Activated CD4-positive, alpha-beta T cell treated with anti-CD3 and anti-CD28 coated beads, Interleukin-2, amount 10 ng/mL, durations not matched to agents 7 days and 5 days (primary cell): ENCODE data around the gene TAF7. TPM values are rescaled to one million over a fixed set of nuclear protein-coding genes. Genes with fewer than 3 reads are reported as not detected.
"Not testable (repeated sequence)": the region's sequence is repeated elsewhere in the genome, so short reads cannot be mapped to it uniquely, and the experiment has no call there.

Experiments
- CTCF ChIA-PET: fragments of 350-600 bp; sonication (Branson Sonifier 250); formaldehyde crosslinking; loops from one replicate; lab custom pipeline; 2021; ENCODE audit warnings: antibody characterized with exemption; lab: Charles Lee
- POLR2A ChIA-PET: fragments of 350-600 bp; sonication (Branson Sonifier 250); formaldehyde crosslinking; loops from one replicate; lab custom pipeline; 2021; ENCODE audit warnings: antibody characterized with exemption; lab: Charles Lee
- DNase-seq: peaks from one replicate; pipeline ENCODE4 v3.0.0-alpha.2; 2020
- H3K27ac Mint-ChIP-seq: one replicate; pipeline ENCODE4 v1.8.0; 2021; ENCODE audit warnings: mild to moderate bottlenecking, moderate library complexity, mixed read lengths
- H3K27me3 Mint-ChIP-seq: one replicate; pipeline ENCODE4 v1.8.0; 2021; ENCODE audit warnings: mixed read lengths
- H3K36me3 Mint-ChIP-seq: one replicate; pipeline ENCODE4 v1.8.0; 2021; ENCODE audit warnings: low read depth, mixed read lengths
- H3K4me1 Mint-ChIP-seq: one replicate; pipeline ENCODE4 v1.8.0; 2021; ENCODE audit warnings: mixed read lengths
- H3K4me3 Mint-ChIP-seq: one replicate; pipeline ENCODE4 v1.8.0; 2021; ENCODE audit warnings: mild to moderate bottlenecking, moderate library complexity, mixed read lengths
- H3K9me3 Mint-ChIP-seq: one replicate; pipeline ENCODE4 v1.8.0; 2021; ENCODE audit warnings: mixed read lengths
- total RNA-seq, 2 experiments: library from RNA; stranded (reverse); gene quantifications; one replicate each; pipeline ENCODE4 v1.2.3, GENCODE V29; 2021

Gene TAF7
- total RNA-seq, 2 experiments from 2014 or later: 62.1 to 63.3 TPM

- ChIA-PET POLR2A (no interaction called here), CTCF (interaction anchor here (1.0 to 6.6 kb wide), 5 partner anchors 9 to 238 kb away, joined by 3 to 40 read pairs (median 4); partner anchors contain the start of genes PCDHGA11 and TAF7)
- Mint-ChIP-seq H3K4me1 (peaks cover 6% of the 10 kb centered on the region), H3K27ac (no peak overlapping the region), H3K9me3 (peaks cover 28% of the 10 kb centered on the region), H3K4me3 (no peak overlapping the region), H3K36me3 (peaks cover 2% of the 10 kb centered on the region), H3K27me3 (peaks cover 29% of the 10 kb centered on the region)
- DNase-seq: no peak
Observed at GRCh38 chr5:141328231-141328630, 7.6 kb upstream of the TAF7 start.

GRCh38 chr5:141326088-141326854 lies 5.7 kb upstream of the TAF7 start:
- POLR2A ChIA-PET: no interaction called here

GRCh38 chr5:141322261-141322660 lies 1.7 kb upstream of the TAF7 start:
- ChIA-PET CTCF (no interaction called here), POLR2A (no interaction called here)
- DNase-seq: no peak
- peaks cover 44% of the 10 kb centered on the region for H3K36me3 Mint-ChIP-seq
- H3K4me1 Mint-ChIP-seq: peaks cover 37% of the 10 kb centered on the region
- H3K27ac Mint-ChIP-seq: peak overlapping the region; percentile 9
- H3K9me3 Mint-ChIP-seq: peaks cover 50% of the 10 kb centered on the region
- no peak overlapping the region for H3K4me3 Mint-ChIP-seq
- H3K27me3 Mint-ChIP-seq: peaks cover 2% of the 10 kb centered on the region

More at GRCh38 chr5:141326088-141326854, 5.7 kb upstream of the TAF7 start:
- CTCF ChIA-PET: interaction anchor here (0.7 to 2.5 kb wide), 4 partner anchors 24 to 1503 kb away, joined by 3 to 8 read pairs (median 4); partner anchors contain the start of gene PCDHGB1
- peaks cover 33% of the 10 kb centered on the region for H3K9me3 Mint-ChIP-seq
- peak; percentile 70 for DNase-seq
- H3K36me3 Mint-ChIP-seq: peaks cover 9% of the 10 kb centered on the region
- H3K4me1 Mint-ChIP-seq: peaks cover 10% of the 10 kb centered on the region
- peaks cover 16% of the 10 kb centered on the region for H3K27me3 Mint-ChIP-seq
- H3K27ac Mint-ChIP-seq: no peak overlapping the region
- peak overlapping the region; percentile 79 for H3K4me3 Mint-ChIP-seq

- Mint-ChIP-seq H3K4me1 (peaks cover 30% of the 10 kb centered on the region), H3K4me3 (peak overlapping the region; percentile 89), H3K9me3 (peaks cover 53% of the 10 kb centered on the region), H3K36me3 (peaks cover 67% of the 10 kb centered on the region), H3K27ac (peak overlapping the region; percentile 98), H3K27me3 (no peaks in the 10 kb centered on the region)
- POLR2A ChIA-PET: no interaction called here
- no peak for DNase-seq
- CTCF ChIA-PET: interaction anchor here (0.6 to 4.3 kb wide), 20 partner anchors 8 to 1073 kb away, joined by 3 to 40 read pairs (median 4); partner anchors contain the start of genes PCDHGA1, PCDHGA2, PCDHGA3 and PCDHGB1
Observed at GRCh38 chr5:141319699-141320098, 885 bp downstream of the TAF7 start.

GRCh38 chr5:141319202-141319601 lies 1.4 kb downstream of the TAF7 start:
- ChIA-PET CTCF (interaction anchor here (0.7 to 4.3 kb wide), 9 partner anchors 10 to 517 kb away, joined by 3 to 40 read pairs (median 8); partner anchors contain the start of genes PCDHGA1, PCDHGA2 and PCDHGB1), POLR2A (no interaction called here)
- peak overlapping the region; percentile 89 for H3K4me3 Mint-ChIP-seq
- peaks cover 69% of the 10 kb centered on the region for H3K36me3 Mint-ChIP-seq
- peaks cover 30% of the 10 kb centered on the region for H3K4me1 Mint-ChIP-seq
- H3K27me3 Mint-ChIP-seq: no peaks in the 10 kb centered on the region
- H3K9me3 Mint-ChIP-seq: peaks cover 54% of the 10 kb centered on the region
- peak overlapping the region; percentile 33 for H3K27ac Mint-ChIP-seq
- DNase-seq: no peak

- peaks cover 62% of the 10 kb centered on the region for H3K9me3 Mint-ChIP-seq
- H3K36me3 Mint-ChIP-seq: peaks cover 83% of the 10 kb centered on the region
- H3K4me3 Mint-ChIP-seq, DNase-seq, H3K27ac Mint-ChIP-seq, H3K27me3 Mint-ChIP-seq, CTCF ChIA-PET: not testable (repeated sequence)
- peaks cover 30% of the 10 kb centered on the region for H3K4me1 Mint-ChIP-seq
- POLR2A ChIA-PET: interaction anchor here (0.6 kb wide), 1 partner anchor 47 kb away, joined by 3 read pairs; the partner anchor contains the start of gene PCDHGA5
Observed at GRCh38 chr5:141316963-141317362, 3.6 kb downstream of the TAF7 start.

GRCh38 chr5:141313711-141314110 lies 6.9 kb downstream of the TAF7 start:
- H3K36me3 Mint-ChIP-seq: peaks cover 58% of the 10 kb centered on the region
- CTCF ChIA-PET: no interaction called here
- peaks cover 52% of the 10 kb centered on the region for H3K9me3 Mint-ChIP-seq

GRCh38 chr5:141306630-141307029 lies 14.0 kb downstream of the TAF7 start:
- peaks cover 14% of the 10 kb centered on the region for H3K36me3 Mint-ChIP-seq
- no peak overlapping the region for H3K4me3 Mint-ChIP-seq
- H3K9me3 Mint-ChIP-seq: peaks cover 55% of the 10 kb centered on the region
- no peaks in the 10 kb centered on the region for H3K27me3 Mint-ChIP-seq
- H3K4me1 Mint-ChIP-seq: no peaks in the 10 kb centered on the region
- ChIA-PET POLR2A (no interaction called here), CTCF (interaction anchor here (0.6 kb wide), 1 partner anchor 44 kb away, joined by 3 read pairs; no protein-coding TSS in a partner anchor)
- no peak overlapping the region for H3K27ac Mint-ChIP-seq
- no peak for DNase-seq

More at GRCh38 chr5:141313711-141314110, 6.9 kb downstream of the TAF7 start:
- no peak for DNase-seq
- Mint-ChIP-seq H3K27ac (no peak overlapping the region), H3K4me1 (peaks cover 6% of the 10 kb centered on the region), H3K27me3 (no peaks in the 10 kb centered on the region), H3K4me3 (no peak overlapping the region)
- POLR2A ChIA-PET: no interaction called here

- no peaks in the 10 kb centered on the region for H3K27me3 Mint-ChIP-seq
- no peak for DNase-seq
- CTCF ChIA-PET: interaction anchor here (0.9 kb wide), 1 partner anchor 16 kb away, joined by 7 read pairs; no protein-coding TSS in a partner anchor
- peaks cover 62% of the 10 kb centered on the region for H3K9me3 Mint-ChIP-seq
- H3K36me3 Mint-ChIP-seq: peaks cover 12% of the 10 kb centered on the region
- H3K27ac Mint-ChIP-seq: no peak within 1 kb of the TSS
- H3K4me3 Mint-ChIP-seq: no peak within 1 kb of the TSS
- no peaks in the 10 kb centered on the region for H3K4me1 Mint-ChIP-seq
- POLR2A ChIA-PET: no interaction called here
Observed at GRCh38 chr5:141303756-141304155, 16.8 kb downstream of the TAF7 start, which contains the start of gene SLC25A2. Gene SLC25A2 (minus strand): TSS chr5:141304049. CDS start chr5:141303865, 184 bp downstream.

GRCh38 chr5:141298376-141298775 lies 22.2 kb downstream of the TAF7 start:
- H3K27ac Mint-ChIP-seq: no peak overlapping the region
- no peak overlapping the region for H3K4me3 Mint-ChIP-seq
- no peak for DNase-seq
- H3K9me3 Mint-ChIP-seq: peaks cover 50% of the 10 kb centered on the region
- H3K36me3 Mint-ChIP-seq: peaks cover 6% of the 10 kb centered on the region
- no peaks in the 10 kb centered on the region for H3K27me3 Mint-ChIP-seq
- ChIA-PET POLR2A (no interaction called here), CTCF (no interaction called here)
- no peaks in the 10 kb centered on the region for H3K4me1 Mint-ChIP-seq

GRCh38 chr5:141272906-141273305 lies 47.7 kb downstream of the TAF7 start:
- H3K4me3 Mint-ChIP-seq: no peak overlapping the region
- CTCF ChIA-PET: no interaction called here
- no peaks in the 10 kb centered on the region for H3K27me3 Mint-ChIP-seq
- no peak overlapping the region for H3K27ac Mint-ChIP-seq
- peaks cover 49% of the 10 kb centered on the region for H3K9me3 Mint-ChIP-seq
- no peak for DNase-seq
- POLR2A ChIA-PET: no interaction called here
- no peaks in the 10 kb centered on the region for H3K4me1 Mint-ChIP-seq
- no peaks in the 10 kb centered on the region for H3K36me3 Mint-ChIP-seq

GRCh38 chr5:141269195-141269594 lies 51.4 kb downstream of the TAF7 start:
- Mint-ChIP-seq H3K27me3 (no peaks in the 10 kb centered on the region), H3K36me3 (no peaks in the 10 kb centered on the region), H3K4me1 (no peaks in the 10 kb centered on the region), H3K4me3 (no peak overlapping the region), H3K9me3 (peaks cover 65% of the 10 kb centered on the region), H3K27ac (no peak overlapping the region)
- no peak for DNase-seq
- ChIA-PET CTCF (interaction anchor here (0.6 to 1.0 kb wide), 2 partner anchors 51 to 634 kb away, joined by 3 read pairs; no protein-coding TSS in a partner anchor), POLR2A (no interaction called here)
